B cell (primary cell): ENCODE results near the gene HLA-G. TPM values are rescaled to one million over a fixed set of nuclear protein-coding genes. Genes with fewer than 3 reads are reported as not detected.

Experiments used
- ATAC-seq: fragments of 200-7000 bp; cut with Tn5 transposase; one replicate; pipeline ENCODE4 v1.10.0; 2021; ENCODE audit warnings: low read depth, mild to moderate bottlenecking, moderate number of reproducible peaks, moderate library complexity
- CTCF ChIA-PET: fragments of 350-600 bp; sonication (Branson Sonifier 250); formaldehyde crosslinking; loops from one replicate; lab custom pipeline; 2021; ENCODE audit warnings: antibody characterized with exemption, inconsistent platforms; lab: Charles Lee
- POLR2A ChIA-PET: fragments of 350-600 bp; sonication (Branson Sonifier 250); formaldehyde crosslinking; loops from one replicate; lab custom pipeline; 2021; ENCODE audit warnings: antibody characterized with exemption; lab: Charles Lee
- DNase-seq: peaks from one replicate; pipeline ENCODE4 v3.0.0; 2013
- H2AFZ ChIP-seq: 2 replicates; pipeline ENCODE4 v1.6.1; 2012; ENCODE audit warnings: mild to moderate bottlenecking, low read depth, low read length; ENCODE audit not compliant: insufficient read depth, poor library complexity, severe bottlenecking
- H3K27ac ChIP-seq, 2 donors: 1 replicate in 1 of 2; 2 replicates in 1 of 2; pipeline ENCODE4 v1.5.1; 2012 to 2013; ENCODE audit warnings: low read length in 2 of 2, mild to moderate bottlenecking in 2 of 2, moderate library complexity in 1 of 2
- H3K27me3 ChIP-seq, 4 experiments: fragments of 200-600 bp in 1 of 4; sonication (generic) in 1 of 4; replicated peaks in 1 of 4; 1 replicate in 2 of 4; 2 replicates in 2 of 4; pipeline versions ENCODE4 v1.6.1 to v1.7.0; 2013 to 2016; ENCODE audit warnings: low read length in 3 of 4, mild to moderate bottlenecking in 2 of 4, mixed read lengths in 1 of 4, moderate library complexity in 1 of 4; ENCODE audit not compliant: insufficient read depth in 4 of 4, control insufficient read depth in 3 of 4; ENCODE audit errors: control extremely low read depth in 1 of 4
- H3K36me3 ChIP-seq, 2 experiments: replicated peaks in 1 of 2; 1 replicate in 1 of 2; 2 replicates in 1 of 2; pipeline versions ENCODE4 v1.6.1 to v1.7.1; 2013; ENCODE audit warnings: low read length in 1 of 2; ENCODE audit not compliant: insufficient read depth in 2 of 2, control insufficient read depth in 1 of 2; ENCODE audit errors: control extremely low read depth in 1 of 2, extremely low read depth in 1 of 2
- H3K4me1 ChIP-seq, 2 donors: fragments of 200-600 bp in 1 of 2; sonication (generic) in 1 of 2; 1 replicate in 1 of 2; 2 replicates in 1 of 2; pipeline versions ENCODE4 v1.5.1 to v1.6.1; 2013 to 2017; ENCODE audit warnings: low read length in 2 of 2; ENCODE audit not compliant: control insufficient read depth in 2 of 2, insufficient read depth in 2 of 2
- H3K4me2 ChIP-seq: replicated peaks from 2 replicates; pipeline ENCODE3; 2012; ENCODE audit warnings: mild to moderate bottlenecking, low read depth, low read length; ENCODE audit not compliant: poor library complexity, severe bottlenecking
- H3K4me3 ChIP-seq, 5 experiments: fragments of 200-600 bp in 1 of 5; sonication (generic) in 1 of 5; 1 replicate in 3 of 5; 2 replicates in 2 of 5; pipeline versions ENCODE4 v1.5.1 to v1.7.0; 2011 to 2016; ENCODE audit warnings: low read length in 4 of 5, mild to moderate bottlenecking in 4 of 5, low read depth in 2 of 5, control low read depth in 1 of 5, moderate library complexity in 1 of 5; ENCODE audit not compliant: insufficient read depth in 1 of 5; ENCODE audit errors: control extremely low read depth in 1 of 5, extremely low read depth in 1 of 5
- H3K79me2 ChIP-seq: fragments of 200-600 bp; sonication (generic); one replicate; pipeline ENCODE4 v1.6.0; 2016; ENCODE audit warnings: low read length; ENCODE audit not compliant: control insufficient read depth, insufficient read depth
- H3K9ac ChIP-seq: fragments of 200-600 bp; sonication (generic); 2 replicates; pipeline ENCODE4 v1.6.1; 2017; ENCODE audit warnings: mild to moderate bottlenecking, low read length, moderate library complexity
- H3K9me3 ChIP-seq, 3 donors: one replicate each; pipeline versions ENCODE4 v1.6.1 to v1.7.1; 2013; ENCODE audit warnings: low read length in 2 of 3; ENCODE audit not compliant: control insufficient read depth in 2 of 3, insufficient read depth in 1 of 3; ENCODE audit errors: control extremely low read depth in 1 of 3
- H4K20me1 ChIP-seq: 2 replicates; pipeline ENCODE4 v1.6.0; 2012; ENCODE audit warnings: mild to moderate bottlenecking, low read length; ENCODE audit not compliant: insufficient read depth, control insufficient read depth, poor library complexity, severe bottlenecking
- H3K27ac Mint-ChIP-seq: one replicate; pipeline ENCODE4 v1.8.0; 2021; ENCODE audit warnings: mixed read lengths
- H3K27me3 Mint-ChIP-seq: one replicate; pipeline ENCODE4 v1.8.0; 2021; ENCODE audit warnings: mixed read lengths
- H3K4me1 Mint-ChIP-seq: one replicate; pipeline ENCODE4 v1.8.0; 2021; ENCODE audit warnings: mixed read lengths
- H3K4me3 Mint-ChIP-seq: one replicate; pipeline ENCODE4 v1.8.0; 2021; ENCODE audit warnings: mixed read lengths
- H3K9me3 Mint-ChIP-seq: one replicate; pipeline ENCODE4 v1.8.0; 2022; ENCODE audit warnings: mixed read lengths; ENCODE audit not compliant: insufficient read depth
- CTCF ChIP-seq: fragments of 200-600 bp; IDR thresholded peaks from one replicate; pipeline ENCODE4 v1.8.0; 2022; ENCODE audit warnings: antibody characterized with exemption, mild to moderate bottlenecking
- EZH2 ChIP-seq: IDR thresholded peaks from 2 replicates; pipeline ENCODE4 v1.6.1; 2012; ENCODE audit warnings: borderline replicate concordance, low read depth, mild to moderate bottlenecking, moderate library complexity, low read length; ENCODE audit not compliant: insufficient read depth, poor library complexity, severe bottlenecking
- WGBS: methylation state at CpG from one replicate; pipeline ENCODE4 v1.1.5; 2013; ENCODE audit warnings: missing lambda C conversion rate; ENCODE audit not compliant: insufficient coverage; 5-methylcytosine and 5-hydroxymethylcytosine counted together
- intact Hi-C: fragments of 100-400 bp; cut with micrococcal nuclease; formaldehyde crosslinking; loops from one replicate; pipeline ENCODE4 v1.10.0; 2022
- polyA plus RNA-seq: library from polyadenylated mRNA; depleted of rRNA; stranded (reverse); fragments of >200 nt; gene quantifications from 2 replicates; pipeline ENCODE4 v1.2.3, GENCODE V29; 2012
- total RNA-seq, 2 donors: library from RNA; stranded (reverse); fragments of 120-200 nt in 1 of 2; gene quantifications; 1 replicate in 1 of 2; 2 replicates in 1 of 2; pipeline versions ENCODE4 v1.2.3 to v1.2.4, GENCODE V29; 2013 to 2022

Gene HLA-G
- total and polyA plus RNA-seq, 2 donors (not counting 1 experiment from before 2014, with no cell fraction given), result 1.2 to 8.8 TPM

- H3K27ac ChIP-seq, result no peak overlapping the region
- no peak overlapping the region for H3K9ac ChIP-seq
- no peak overlapping the region for H2AFZ ChIP-seq
- H4K20me1 ChIP-seq, result no peaks in the 10 kb centered on the region
- Mint-ChIP-seq H3K4me3 (no peak overlapping the region), H3K4me1 (peaks cover 7% of the 10 kb centered on the region), H3K9me3 (no peaks in the 10 kb centered on the region), H3K27ac (no peak overlapping the region), H3K27me3 (peaks cover 74% of the 10 kb centered on the region)
- H3K9me3 ChIP-seq, result peaks cover 0 to 9% (median 0%) of the 10 kb centered on the region in 3 donors
- no peak overlapping the region for H3K4me2 ChIP-seq
- H3K27me3 ChIP-seq, result peaks cover 0 to 56% (median 16%) of the 10 kb centered on the region in 4 experiments
- DNase-seq, result no peak
- WGBS, result 75% methylated on average over 2 of the region's 2 CpGs
- ChIA-PET POLR2A (no interaction called here), CTCF (interaction anchor here (0.8 to 1.9 kb wide), 3 partner anchors 92 to 184 kb away, joined by 4 to 9 read pairs (median 4); no protein-coding TSS in a partner anchor)
- TF ChIP-seq EZH2, result no peak
- no peak for TF ChIP-seq CTCF
- ATAC-seq, result no peak
- H3K79me2 ChIP-seq, result no peaks in the 10 kb centered on the region
- intact Hi-C loops, result no loop called here
- H3K36me3 ChIP-seq, result no peaks in the 10 kb centered on the region
- peaks cover 15 to 16% of the 10 kb centered on the region in 2 donors for H3K4me1 ChIP-seq
- H3K4me3 ChIP-seq, result no peak overlapping the region
Measured at GRCh38 chr6:29830409-29830808, 2.8 kb downstream of the HLA-G start.

- ChIA-PET POLR2A (no interaction called here), CTCF (interaction anchor here (0.6 to 4.8 kb wide), 3 partner anchors 11 to 137 kb away, joined by 3 to 88 read pairs (median 5); no protein-coding TSS in a partner anchor)
- ATAC-seq (no peak), DNase-seq (no peak)
- H3K4me3 Mint-ChIP-seq, result no peak overlapping the region
- Histone ChIP-seq H3K4me1 (peaks cover 15 to 16% of the 10 kb centered on the region in 2 donors), H4K20me1 (no peaks in the 10 kb centered on the region), H3K36me3 (no peaks in the 10 kb centered on the region), H3K4me3 (no peak overlapping the region), H3K27ac (no peak overlapping the region), H3K9ac (no peak overlapping the region), H3K79me2 (no peaks in the 10 kb centered on the region), H3K4me2 (no peak overlapping the region), H3K27me3 (peaks cover 0 to 62% (median 23%) of the 10 kb centered on the region in 4 experiments), H2AFZ (no peak overlapping the region), H3K9me3 (peaks cover 0 to 9% (median 0%) of the 10 kb centered on the region in 3 donors)
- no peak overlapping the region for H3K27ac Mint-ChIP-seq
- TF ChIP-seq EZH2 (no peak), CTCF (no peak)
- WGBS, result no CpG with 5 or more reads among the region's 2 CpGs
- intact Hi-C loops, result no loop called here
- H3K9me3 Mint-ChIP-seq, result no peaks in the 10 kb centered on the region
- peaks cover 76% of the 10 kb centered on the region for H3K27me3 Mint-ChIP-seq
- peaks cover 7% of the 10 kb centered on the region for H3K4me1 Mint-ChIP-seq
Measured at GRCh38 chr6:29831776-29832175, 4.2 kb downstream of the HLA-G start.
